NCI-H1436 treated with DMSO at 0.1 percent for 48 hours (cell line): ENCODE data around the gene CD300LG.
"Not testable (repeated sequence)": the region's sequence is repeated elsewhere in the genome, so short reads cannot be mapped to it uniquely, and the experiment has no call there.

Experiments
- DNase-seq: peaks from one replicate; lab custom pipeline; 2025; lab: John Stamatoyannopoulos, UW

The CD300LG gene

GRCh38 chr17:43825567-43825966 lies 21.4 kb upstream of the CD300LG start:
- DNase-seq = no peak

DNA sequence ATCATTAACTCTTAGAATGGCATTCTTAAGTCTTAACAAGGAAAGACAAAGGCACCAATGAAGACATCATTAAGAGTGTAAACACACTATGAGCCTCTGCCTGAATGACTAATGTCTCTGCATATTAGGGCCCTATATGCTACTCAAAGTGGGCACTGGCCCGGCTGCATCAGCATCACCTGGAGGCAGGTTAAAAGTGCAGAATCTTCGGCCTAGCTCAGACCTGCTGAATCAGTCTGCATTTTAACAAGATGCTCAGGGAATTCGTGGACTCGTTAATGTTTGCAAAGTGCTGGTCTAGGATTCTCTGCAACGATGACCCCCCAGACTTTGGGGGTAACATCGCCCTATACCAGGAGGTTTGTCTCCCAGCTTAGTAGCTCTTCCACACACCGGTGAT lies 20.8 kb upstream of the CD300LG start:
- DNase-seq = no peak

DNA sequence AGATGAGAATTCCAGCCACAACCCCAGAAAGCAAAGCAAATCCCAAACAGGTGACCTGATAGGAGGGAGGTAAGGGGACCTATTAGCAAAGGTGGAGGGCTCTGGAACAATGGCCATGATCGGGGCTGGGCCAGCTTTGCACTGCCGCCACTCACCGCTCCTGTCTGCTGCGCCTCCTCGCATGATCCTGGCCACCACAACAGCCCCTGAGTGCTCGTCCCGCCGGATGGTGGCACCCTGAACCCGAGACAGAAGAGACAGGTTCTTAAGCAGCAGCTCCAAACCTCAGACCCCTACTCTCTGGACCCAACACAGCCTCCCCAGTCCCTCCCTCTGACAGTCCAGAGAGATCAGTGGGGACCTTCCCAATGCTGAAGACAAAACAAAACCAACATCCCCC lies 19.4 kb upstream of the CD300LG start:
- no peak for DNase-seq

GRCh38 chr17:43829738-43830137 lies 17.2 kb upstream of the CD300LG start:
- no peak for DNase-seq

GRCh38 chr17:43830510-43831140 lies 16.4 kb upstream of the CD300LG start:
- no peak for DNase-seq

DNA sequence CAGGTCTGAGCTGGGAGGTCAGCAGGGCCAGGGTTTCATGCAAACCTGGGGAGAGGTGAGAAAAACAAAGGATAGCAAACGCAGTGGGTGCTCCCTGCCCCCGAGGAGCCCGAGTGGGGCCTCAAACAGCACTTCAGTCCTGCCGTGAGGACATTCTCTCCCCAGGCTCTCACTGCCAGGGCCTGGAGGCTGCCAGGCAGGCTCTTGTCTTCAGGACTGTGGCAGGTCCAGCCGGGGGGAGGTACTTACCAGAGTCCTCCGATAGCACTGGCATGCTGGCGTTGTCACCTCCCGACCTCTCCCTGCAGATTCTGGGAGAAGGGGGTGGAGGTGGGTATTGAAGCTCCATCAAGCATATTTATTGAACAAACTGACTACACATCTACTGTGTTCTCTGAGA lies 15.3 kb upstream of the CD300LG start:
- DNase-seq = no peak

- no peak for DNase-seq
Observed at GRCh38 chr17:43832168-43832975, 14.6 kb upstream of the CD300LG start.

- DNase-seq = no peak
Observed at GRCh38 chr17:43832976-43833829, 13.8 kb upstream of the CD300LG start, which contains the start of gene MPP3. Gene MPP3, minus strand, starts transcription at chr17:43833146. Its CDS starts 1,240 bp downstream, at chr17:43831906.

DNA sequence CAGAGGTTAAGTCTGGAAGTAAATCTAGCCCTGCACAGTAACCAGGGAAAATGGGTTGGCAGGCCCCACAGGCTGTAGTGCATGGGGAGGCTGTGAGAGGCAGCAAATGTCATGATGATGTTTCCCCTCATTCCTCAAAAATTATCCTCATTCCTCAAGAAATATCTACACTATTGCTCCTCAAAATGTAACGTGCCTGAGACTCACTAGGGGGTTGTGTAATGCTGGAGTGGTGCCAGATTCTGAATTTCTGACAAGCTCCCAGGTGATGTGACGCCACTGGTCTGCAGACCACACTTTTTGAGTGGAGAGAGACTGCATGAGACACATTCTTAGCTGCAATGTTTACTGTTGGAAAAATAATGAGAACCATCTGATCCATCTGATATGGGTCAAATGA lies 12.9 kb upstream of the CD300LG start:
- no peak for DNase-seq

DNA sequence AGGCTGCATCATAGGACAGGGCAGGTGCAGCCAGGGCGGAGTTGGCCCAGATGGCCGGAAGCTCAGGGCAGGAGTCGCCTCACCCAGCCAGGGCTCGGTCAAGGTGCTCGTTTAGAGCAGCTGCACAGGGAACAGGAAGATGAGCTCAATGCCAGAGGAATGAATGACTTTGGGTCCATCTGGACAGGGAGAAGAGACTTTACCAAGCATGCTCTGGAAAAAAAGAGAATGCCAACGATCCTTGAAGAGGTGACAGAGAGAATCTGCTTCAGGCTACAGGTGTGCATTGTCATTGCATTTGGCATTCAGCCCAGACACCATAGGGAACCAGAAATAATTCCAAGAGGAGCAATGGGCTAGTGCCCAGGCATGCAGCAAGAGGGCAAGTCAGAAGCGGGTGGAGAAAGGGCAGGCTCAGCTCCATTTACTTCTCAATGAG lies 7.3 kb upstream of the CD300LG start:
- DNase-seq = no peak

GRCh38 chr17:43840814-43841213 lies 6.2 kb upstream of the CD300LG start:
- no peak for DNase-seq

GRCh38 chr17:43841282-43841681 lies 5.7 kb upstream of the CD300LG start:
- no peak for DNase-seq

GRCh38 chr17:43842091-43842974 lies 4.6 kb upstream of the CD300LG start:
- DNase-seq = not testable (repeated sequence)

DNA sequence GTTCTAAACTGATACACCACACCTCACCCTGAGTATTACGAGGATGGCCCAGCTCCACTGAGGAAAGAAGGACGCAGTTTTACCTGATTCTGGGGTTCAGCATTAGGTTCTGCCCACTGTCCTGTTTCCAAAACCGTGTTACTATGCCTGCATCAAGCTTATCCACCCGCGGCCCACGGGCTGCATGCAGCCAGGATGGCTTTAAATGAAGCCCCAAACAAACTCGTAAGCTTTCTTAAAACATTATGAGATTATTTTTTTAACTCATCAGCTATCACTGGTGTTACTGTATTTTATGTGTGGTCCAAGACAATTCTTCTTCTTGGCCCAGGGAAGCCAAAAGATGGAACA lies 4.0 kb upstream of the CD300LG start:
- DNase-seq = no peak

GRCh38 chr17:43844241-43844640 lies 2.7 kb upstream of the CD300LG start:
- no peak for DNase-seq

DNA sequence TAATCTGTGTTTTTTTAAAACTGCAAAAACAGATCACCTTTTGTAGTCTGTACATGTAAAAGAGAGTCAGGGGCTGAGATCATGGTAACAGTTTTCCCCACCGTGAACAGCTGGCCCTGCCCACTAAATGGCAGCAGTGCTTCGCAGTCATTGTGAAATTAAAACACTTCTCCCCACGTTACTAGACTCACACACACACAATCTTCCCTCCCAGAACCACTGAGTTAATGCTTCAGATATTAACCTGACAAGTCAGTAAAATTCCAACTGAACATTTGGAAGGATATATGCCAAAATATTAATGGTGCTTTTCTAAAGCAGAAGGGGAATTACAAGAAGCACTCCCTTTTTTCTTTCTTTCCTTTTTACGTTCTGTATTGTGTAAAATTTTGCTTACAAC lies 1.2 kb upstream of the CD300LG start:
- no peak for DNase-seq

- DNase-seq = no peak
Observed at GRCh38 chr17:43846221-43846712, 709 bp upstream of the CD300LG start.

DNA sequence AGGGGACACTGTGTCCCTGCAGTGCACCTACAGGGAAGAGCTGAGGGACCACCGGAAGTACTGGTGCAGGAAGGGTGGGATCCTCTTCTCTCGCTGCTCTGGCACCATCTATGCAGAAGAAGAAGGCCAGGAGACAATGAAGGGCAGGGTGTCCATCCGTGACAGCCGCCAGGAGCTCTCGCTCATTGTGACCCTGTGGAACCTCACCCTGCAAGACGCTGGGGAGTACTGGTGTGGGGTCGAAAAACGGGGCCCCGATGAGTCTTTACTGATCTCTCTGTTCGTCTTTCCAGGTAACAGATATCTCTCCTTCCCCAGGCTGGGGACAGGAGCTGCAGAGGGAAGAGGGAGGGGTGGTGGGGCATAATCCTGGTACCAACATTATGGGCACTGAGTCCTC lies 1.6 kb downstream of the CD300LG start:
- no peak for DNase-seq

- no peak for DNase-seq
Observed at GRCh38 chr17:43849116-43849515, 2.1 kb downstream of the CD300LG start.

GRCh38 chr17:43852571-43852970 lies 5.6 kb downstream of the CD300LG start:
- DNase-seq = no peak

GRCh38 chr17:43853546-43853945 lies 6.6 kb downstream of the CD300LG start:
- DNase-seq = no peak

GRCh38 chr17:43854498-43854897 lies 7.5 kb downstream of the CD300LG start:
- no peak for DNase-seq
